IPS-18a (cell line): ENCODE measurements around the gene RHBDL1.

Experiments used
- H3K27ac ChIP-seq: one replicate; pipeline ENCODE4 v1.5.1; 2013; ENCODE audit warnings: low read length
- H3K27me3 ChIP-seq: one replicate; pipeline ENCODE4 v1.6.1; 2013; ENCODE audit warnings: mild to moderate bottlenecking, low read length; ENCODE audit not compliant: control insufficient read depth, insufficient read depth
- H3K36me3 ChIP-seq: one replicate; pipeline ENCODE4 v1.6.1; 2013; ENCODE audit warnings: low read depth, low read length; ENCODE audit not compliant: control insufficient read depth
- H3K4me1 ChIP-seq: one replicate; pipeline ENCODE4 v1.6.1; 2013; ENCODE audit warnings: low read depth, low read length; ENCODE audit not compliant: control insufficient read depth
- H3K4me3 ChIP-seq: one replicate; pipeline ENCODE4 v1.5.1; 2013; ENCODE audit warnings: low read length
- H3K9ac ChIP-seq: one replicate; pipeline ENCODE4 v1.6.1; 2013; ENCODE audit warnings: mild to moderate bottlenecking, low read length, moderate library complexity
- H3K9me3 ChIP-seq: one replicate; pipeline ENCODE4 v1.6.1; 2013; ENCODE audit warnings: low read depth, low read length; ENCODE audit not compliant: control insufficient read depth

The RHBDL1 gene

GRCh38 chr16:661184-661821 lies 14.2 kb upstream of the RHBDL1 start:
- no peaks in the 10 kb centered on the region for H3K27me3 ChIP-seq
- no peak overlapping the region for H3K9ac ChIP-seq
- no peak overlapping the region for H3K4me3 ChIP-seq
- no peaks in the 10 kb centered on the region for H3K9me3 ChIP-seq
- H3K27ac ChIP-seq, result no peak overlapping the region
- no peaks in the 10 kb centered on the region for H3K4me1 ChIP-seq
- H3K36me3 ChIP-seq, result no peaks in the 10 kb centered on the region

DNA sequence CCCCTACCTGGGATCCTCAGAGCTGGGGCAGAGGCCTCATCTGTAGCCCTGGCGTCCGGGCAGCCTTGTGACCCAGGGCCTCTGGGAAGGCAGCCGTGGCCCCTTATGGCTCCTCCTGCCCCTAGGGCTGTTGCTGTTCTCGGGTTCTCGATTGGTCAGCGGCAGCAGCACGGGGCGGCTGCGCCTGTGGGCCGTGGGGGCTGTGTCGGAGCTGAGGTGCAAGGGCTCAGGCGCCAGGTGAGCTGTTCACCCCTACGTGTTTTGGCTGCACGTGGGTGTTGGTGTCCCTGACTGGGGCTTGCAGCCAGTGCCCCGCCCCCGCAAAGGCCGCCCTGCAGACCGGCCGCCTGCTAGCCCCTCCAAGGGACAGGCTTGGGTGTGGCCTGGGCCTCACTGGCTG lies 13.4 kb upstream of the RHBDL1 start:
- Histone ChIP-seq H3K4me1 (no peaks in the 10 kb centered on the region), H3K27ac (no peak overlapping the region), H3K36me3 (no peaks in the 10 kb centered on the region), H3K27me3 (no peaks in the 10 kb centered on the region), H3K9ac (no peak overlapping the region), H3K4me3 (no peak overlapping the region), H3K9me3 (no peaks in the 10 kb centered on the region)

- Histone ChIP-seq H3K27me3 (no peaks in the 10 kb centered on the region), H3K9me3 (no peaks in the 10 kb centered on the region), H3K4me3 (no peak overlapping the region), H3K9ac (no peak overlapping the region), H3K27ac (no peak overlapping the region), H3K36me3 (no peaks in the 10 kb centered on the region), H3K4me1 (no peaks in the 10 kb centered on the region)
These were observed 12.9 kb upstream of the RHBDL1 start for GRCh38 chr16:662597-662996.

GRCh38 chr16:666572-666971 lies 8.9 kb upstream of the RHBDL1 start:
- Histone ChIP-seq H3K4me1 (no peaks in the 10 kb centered on the region), H3K36me3 (peaks cover 22% of the 10 kb centered on the region), H3K27me3 (no peaks in the 10 kb centered on the region), H3K9ac (no peak overlapping the region), H3K27ac (no peak overlapping the region), H3K4me3 (no peak overlapping the region), H3K9me3 (no peaks in the 10 kb centered on the region)

DNA sequence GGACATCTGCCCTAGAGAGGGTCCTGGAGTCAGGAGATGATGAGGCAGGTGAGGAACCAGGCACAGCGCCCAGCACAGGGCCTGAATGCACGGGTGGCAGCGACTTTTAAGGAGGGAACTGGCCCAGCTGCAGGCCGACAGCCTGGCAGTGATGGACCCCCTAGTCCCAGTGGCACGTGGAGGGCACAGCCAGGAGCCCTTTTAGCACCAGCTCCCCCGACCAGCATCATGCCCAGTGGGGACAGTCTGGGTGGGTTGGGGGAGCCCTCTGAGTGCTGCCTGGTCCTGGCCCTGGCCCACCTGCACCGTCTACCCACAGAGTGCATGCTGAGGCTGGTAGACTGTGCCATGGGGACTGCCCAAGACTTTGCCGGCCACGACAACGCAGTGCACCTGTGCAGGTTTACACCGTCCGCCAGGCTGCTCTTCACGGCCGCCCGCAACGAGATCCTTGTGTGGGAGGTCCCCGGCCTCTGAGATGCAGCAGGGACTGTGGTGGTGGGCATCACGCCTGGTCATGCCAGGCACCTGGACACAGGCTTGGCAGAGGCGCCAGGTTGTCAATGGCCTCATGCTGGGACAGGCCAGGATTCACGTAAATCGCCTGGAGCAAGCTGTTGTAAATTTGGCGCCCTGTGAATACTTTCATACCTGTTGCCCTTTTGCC lies 8.2 kb upstream of the RHBDL1 start:
- Histone ChIP-seq H3K27me3 (no peaks in the 10 kb centered on the region), H3K4me3 (no peak overlapping the region), H3K27ac (no peak overlapping the region), H3K9me3 (no peaks in the 10 kb centered on the region), H3K4me1 (no peaks in the 10 kb centered on the region), H3K36me3 (peaks cover 27% of the 10 kb centered on the region), H3K9ac (no peak overlapping the region)

GRCh38 chr16:667780-668518 lies 7.5 kb upstream of the RHBDL1 start, which contains the start of gene RHOT2:
RHOT2 (plus strand) TSS chr16:668132; CDS start chr16:668200, 68 bp downstream.
- Histone ChIP-seq H3K9ac (peak within 1 kb of the TSS; percentile 72), H3K9me3 (no peaks in the 10 kb centered on the region), H3K27me3 (no peaks in the 10 kb centered on the region), H3K27ac (no peak within 1 kb of the TSS), H3K36me3 (peaks cover 34% of the 10 kb centered on the region), H3K4me1 (no peaks in the 10 kb centered on the region), H3K4me3 (peak within 1 kb of the TSS; percentile 82)

DNA sequence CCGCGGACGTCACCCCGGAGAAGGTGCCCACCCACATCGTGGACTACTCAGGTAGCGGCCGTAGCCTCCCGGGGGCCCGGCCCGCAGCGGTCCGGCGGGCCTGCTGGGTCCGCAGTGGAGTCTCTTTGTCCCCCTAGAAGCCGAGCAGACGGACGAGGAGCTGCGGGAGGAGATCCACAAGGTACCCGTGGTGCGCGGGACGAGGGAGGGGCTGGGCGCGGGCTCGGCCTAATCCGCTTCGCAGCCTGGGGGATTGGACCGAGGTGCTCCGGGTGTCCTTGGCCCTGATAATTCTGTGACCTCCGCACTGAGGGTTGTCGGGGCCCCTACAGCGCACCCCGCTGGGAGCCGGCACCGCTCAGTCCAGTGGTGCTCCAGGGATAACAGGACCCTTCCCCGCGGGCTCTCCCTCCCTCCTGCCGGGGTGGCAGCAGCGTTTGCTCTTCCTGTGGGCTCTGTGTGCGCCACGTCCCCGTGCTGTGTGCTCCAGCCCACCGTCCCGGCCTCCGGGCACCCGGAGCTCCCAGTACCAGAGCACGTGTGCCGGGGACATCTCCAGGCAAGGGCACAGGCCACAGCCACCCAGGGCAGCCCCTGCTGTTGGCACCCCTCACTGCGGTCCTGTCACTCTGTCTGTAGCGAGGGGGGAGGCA lies 6.8 kb upstream of the RHBDL1 start:
- Histone ChIP-seq H3K27me3 (no peaks in the 10 kb centered on the region), H3K9ac (peak overlapping the region; percentile 72), H3K4me3 (peak overlapping the region; percentile 82), H3K4me1 (no peaks in the 10 kb centered on the region), H3K36me3 (peaks cover 41% of the 10 kb centered on the region), H3K27ac (no peak overlapping the region), H3K9me3 (no peaks in the 10 kb centered on the region)

GRCh38 chr16:669666-670065 lies 5.8 kb upstream of the RHBDL1 start:
- Histone ChIP-seq H3K9ac (no peak overlapping the region), H3K27me3 (no peaks in the 10 kb centered on the region), H3K36me3 (peaks cover 45% of the 10 kb centered on the region), H3K9me3 (no peaks in the 10 kb centered on the region), H3K4me1 (peaks cover under 1% of the 10 kb centered on the region), H3K27ac (no peak overlapping the region), H3K4me3 (no peak overlapping the region)

DNA sequence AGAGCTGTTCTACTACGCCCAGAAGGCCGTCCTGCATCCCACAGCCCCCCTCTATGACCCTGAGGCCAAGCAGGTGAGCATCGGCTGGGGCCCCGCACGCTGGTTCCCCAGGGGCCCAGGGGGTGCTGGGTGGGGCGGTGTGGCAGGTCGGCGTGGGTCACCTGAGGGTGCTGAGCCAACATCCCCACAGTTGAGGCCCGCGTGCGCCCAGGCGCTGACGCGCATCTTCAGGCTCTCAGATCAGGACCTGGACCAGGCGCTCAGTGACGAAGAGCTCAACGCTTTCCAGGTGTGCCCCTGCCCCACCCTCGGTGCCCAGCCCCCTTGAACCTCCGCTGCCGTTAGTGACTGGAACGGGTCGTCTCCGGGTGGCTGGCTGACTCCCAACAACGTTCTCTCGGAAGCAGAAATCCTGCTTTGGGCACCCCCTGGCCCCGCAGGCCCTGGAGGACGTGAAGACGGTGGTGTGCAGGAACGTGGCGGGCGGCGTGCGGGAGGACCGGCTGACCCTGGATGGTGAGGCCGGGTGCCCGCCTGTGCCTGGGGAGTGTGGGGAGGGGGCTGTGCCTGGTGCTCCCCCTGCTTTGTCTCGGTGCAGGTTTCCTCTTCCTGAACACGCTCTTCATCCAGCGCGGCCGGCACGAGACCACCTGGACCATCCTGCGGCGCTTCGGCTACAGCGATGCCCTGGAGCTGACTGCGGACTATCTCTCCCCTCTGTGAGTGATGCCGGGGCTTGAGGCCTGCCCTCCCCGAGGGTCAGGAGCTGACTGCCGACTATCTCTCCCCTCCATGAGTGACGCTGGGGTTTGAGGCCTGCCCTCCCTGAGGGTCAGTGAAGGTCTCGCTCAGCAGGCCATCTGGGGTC lies 4.8 kb upstream of the RHBDL1 start:
- H3K4me1 ChIP-seq, result peaks cover 3% of the 10 kb centered on the region
- no peak overlapping the region for H3K4me3 ChIP-seq
- H3K9ac ChIP-seq, result no peak overlapping the region
- H3K36me3 ChIP-seq, result peaks cover 45% of the 10 kb centered on the region
- no peaks in the 10 kb centered on the region for H3K9me3 ChIP-seq
- no peaks in the 10 kb centered on the region for H3K27me3 ChIP-seq
- no peak overlapping the region for H3K27ac ChIP-seq

- Histone ChIP-seq H3K9me3 (no peaks in the 10 kb centered on the region), H3K4me3 (no peak overlapping the region), H3K9ac (no peak overlapping the region), H3K4me1 (peaks cover 3% of the 10 kb centered on the region), H3K27ac (no peak overlapping the region), H3K27me3 (no peaks in the 10 kb centered on the region), H3K36me3 (peaks cover 45% of the 10 kb centered on the region)
These were observed 3.9 kb upstream of the RHBDL1 start for GRCh38 chr16:671353-672131.
